HG02623 (cell line): ENCODE data around the gene ULK4.
"Not testable (repeated sequence)": the region's sequence is repeated elsewhere in the genome, so short reads cannot be mapped to it uniquely, and the experiment has no call there.

Source experiments
- ATAC-seq: cut with Tn5 transposase; IDR thresholded peaks from one replicate; pipeline ENCODE4 v1.9.1; 2021; ENCODE audit warnings: moderate library complexity; ENCODE audit not compliant: unreplicated experiment

The ULK4 gene

DNA sequence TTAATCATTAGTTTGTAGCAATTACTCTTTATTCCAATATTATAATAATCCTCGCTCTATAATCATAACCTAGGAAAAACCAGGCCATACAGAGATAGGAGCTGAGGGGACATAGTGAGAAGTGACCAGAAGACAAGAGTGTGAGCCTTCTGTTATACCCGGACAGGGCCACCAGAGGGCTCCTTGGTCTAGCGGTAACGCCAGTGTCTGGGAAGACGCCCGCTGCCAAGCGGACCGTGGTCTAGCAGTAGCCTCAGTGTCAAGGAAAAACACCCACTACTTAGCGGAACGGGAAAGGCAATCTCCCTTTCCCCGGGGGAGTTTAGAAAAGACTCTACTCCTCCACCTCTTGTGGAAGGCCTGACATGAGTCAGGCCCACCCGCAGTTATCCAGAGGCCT lies 266.1 kb downstream of the ULK4 start:
- ATAC-seq: not testable (repeated sequence)

GRCh38 chr3:41693799-41694198 lies 268.1 kb downstream of the ULK4 start:
- ATAC-seq: no peak

DNA sequence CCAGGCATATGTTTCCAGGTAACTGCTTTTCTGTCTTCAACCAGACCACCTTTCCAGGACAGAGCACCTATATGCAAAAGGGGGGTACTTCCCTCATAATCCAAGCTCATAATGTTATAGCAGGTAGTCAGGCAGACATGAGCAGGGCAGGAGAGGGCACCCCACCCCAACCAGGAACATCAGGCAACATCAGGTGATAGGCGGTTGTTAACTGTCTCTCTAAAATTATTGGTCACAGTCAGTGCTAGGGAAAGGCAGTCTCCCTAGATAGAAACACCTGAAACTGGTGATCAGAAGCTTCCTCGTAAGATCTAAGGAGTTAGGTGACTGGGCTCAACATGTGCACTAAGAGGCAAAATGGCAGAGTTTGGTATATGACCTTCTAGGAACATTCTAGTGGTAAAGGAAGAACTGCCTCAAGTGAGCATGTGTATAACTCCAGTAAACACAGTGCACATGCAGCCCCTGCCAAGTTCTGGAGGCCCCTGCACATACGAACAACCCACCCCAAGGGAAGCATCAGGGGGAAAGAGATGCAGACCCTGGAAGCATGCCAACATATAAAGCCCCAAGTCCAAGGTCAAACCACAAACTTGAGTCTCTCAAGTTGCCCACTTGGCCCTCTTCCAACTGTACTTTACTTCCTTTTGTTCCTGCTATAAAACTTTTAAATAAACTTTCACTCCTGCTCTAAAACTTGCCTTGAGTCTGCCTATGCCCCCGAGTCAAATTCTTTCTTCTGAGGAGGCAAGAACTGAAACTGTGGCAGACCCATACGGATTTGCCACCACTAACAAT lies 270.9 kb downstream of the ULK4 start:
- no peak for ATAC-seq

GRCh38 chr3:41688595-41689380 lies 273.1 kb downstream of the ULK4 start:
- ATAC-seq: no peak

GRCh38 chr3:41684797-41685735 lies 276.8 kb downstream of the ULK4 start:
- ATAC-seq: no peak

GRCh38 chr3:41683666-41684350 lies 278.1 kb downstream of the ULK4 start:
- ATAC-seq: no peak

DNA sequence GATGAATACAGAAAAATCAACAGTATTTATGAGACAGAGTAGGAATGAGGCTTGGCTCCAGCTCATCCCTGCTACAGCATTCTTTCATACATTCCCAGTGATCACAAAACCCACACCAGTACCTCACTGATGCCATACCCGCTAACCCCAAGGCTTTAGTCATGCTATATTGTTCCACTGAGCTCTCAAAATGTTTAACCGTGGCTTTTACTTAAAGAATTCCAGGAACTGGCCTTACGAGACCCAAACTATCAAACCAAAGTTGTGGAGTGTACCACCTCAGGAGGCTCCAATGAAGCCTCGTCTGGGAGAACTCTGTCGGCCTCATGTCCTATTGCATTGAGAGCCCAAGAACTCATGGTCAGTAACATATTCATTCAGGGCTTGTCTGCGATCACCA lies 278.9 kb downstream of the ULK4 start:
- no peak for ATAC-seq

GRCh38 chr3:41682382-41682781 lies 279.5 kb downstream of the ULK4 start:
- ATAC-seq: no peak

DNA sequence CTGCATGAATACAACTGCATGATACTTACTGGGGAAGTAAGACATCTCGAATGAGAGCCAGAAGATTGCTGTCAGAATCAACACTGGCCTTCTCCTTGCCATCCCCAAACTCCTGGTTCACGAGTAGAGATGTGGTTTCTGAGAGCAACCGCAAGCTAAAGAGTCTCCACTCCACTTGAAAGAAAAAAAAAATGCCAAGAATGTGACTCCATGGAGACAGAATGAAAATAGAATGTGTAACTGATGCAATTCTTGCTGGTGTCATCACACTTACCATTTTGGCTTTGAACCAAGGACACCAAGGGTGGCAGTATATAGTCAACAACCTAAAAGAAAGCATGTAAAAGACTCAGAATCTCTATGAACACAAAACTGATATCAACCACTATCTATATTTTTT lies 280.4 kb downstream of the ULK4 start:
- ATAC-seq: no peak

DNA sequence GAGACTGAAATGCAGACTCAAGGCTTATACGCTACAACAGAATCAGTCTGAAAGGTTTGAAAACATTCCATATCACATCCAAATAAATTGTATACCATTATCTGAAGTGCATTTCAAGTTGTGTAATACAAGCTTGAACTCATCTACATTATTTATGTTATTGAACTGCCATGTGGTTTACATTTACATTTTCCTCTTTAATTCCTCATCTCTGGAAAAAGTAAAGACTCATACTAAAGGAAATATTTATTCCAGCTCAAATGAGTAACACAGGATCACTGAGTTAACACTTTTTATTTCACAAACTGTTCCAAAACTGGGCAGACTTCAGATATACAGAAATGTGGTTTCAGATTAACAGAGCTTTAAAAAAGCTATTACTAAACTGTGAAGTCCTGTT lies 282.5 kb downstream of the ULK4 start:
- ATAC-seq: no peak

- ATAC-seq: not testable (repeated sequence)
Observed at GRCh38 chr3:41675102-41675501, 286.8 kb downstream of the ULK4 start.

GRCh38 chr3:41674449-41674848 lies 287.5 kb downstream of the ULK4 start:
- ATAC-seq: no peak

GRCh38 chr3:41673650-41674049 lies 288.3 kb downstream of the ULK4 start:
- no peak for ATAC-seq

DNA sequence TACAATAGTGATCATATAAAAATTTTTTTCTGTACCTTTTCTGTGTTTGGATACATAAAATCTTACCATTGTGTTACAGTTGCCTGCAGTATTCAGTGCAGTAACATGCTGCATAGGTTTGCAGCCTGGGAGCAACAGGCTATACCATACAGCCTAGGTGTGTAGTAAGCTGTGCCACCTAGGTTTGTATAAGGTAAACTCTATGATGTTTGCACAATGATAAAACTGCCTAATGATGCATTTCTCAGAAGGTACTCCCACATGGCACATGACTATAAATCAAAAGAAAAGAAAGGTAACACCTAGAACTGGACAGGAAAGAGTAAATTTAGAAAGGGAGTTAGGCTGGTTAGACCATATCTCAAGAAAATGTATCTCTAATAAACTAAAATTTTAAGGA lies 293.5 kb downstream of the ULK4 start:
- no peak for ATAC-seq

DNA sequence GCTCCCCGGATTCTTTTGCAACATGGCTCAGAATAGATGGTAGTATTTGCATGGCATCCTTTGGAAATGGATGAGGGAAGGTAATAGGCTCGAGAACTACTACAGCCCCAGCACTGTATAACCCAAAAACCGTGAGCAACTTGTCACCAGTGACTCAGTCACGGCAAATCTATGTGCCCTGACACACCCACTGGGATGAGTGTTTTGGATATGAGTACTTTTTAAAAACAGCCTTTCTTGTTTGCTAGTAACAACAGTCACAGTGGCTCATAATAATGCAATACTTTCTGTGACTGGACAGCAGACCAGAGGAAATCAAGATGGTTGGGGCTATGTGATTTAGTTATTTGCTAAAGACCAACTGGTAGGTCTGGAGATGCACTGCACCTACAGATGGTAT lies 299.6 kb downstream of the ULK4 start:
- ATAC-seq: no peak

- no peak for ATAC-seq
Observed at GRCh38 chr3:41661796-41662195, 300.1 kb downstream of the ULK4 start.

DNA sequence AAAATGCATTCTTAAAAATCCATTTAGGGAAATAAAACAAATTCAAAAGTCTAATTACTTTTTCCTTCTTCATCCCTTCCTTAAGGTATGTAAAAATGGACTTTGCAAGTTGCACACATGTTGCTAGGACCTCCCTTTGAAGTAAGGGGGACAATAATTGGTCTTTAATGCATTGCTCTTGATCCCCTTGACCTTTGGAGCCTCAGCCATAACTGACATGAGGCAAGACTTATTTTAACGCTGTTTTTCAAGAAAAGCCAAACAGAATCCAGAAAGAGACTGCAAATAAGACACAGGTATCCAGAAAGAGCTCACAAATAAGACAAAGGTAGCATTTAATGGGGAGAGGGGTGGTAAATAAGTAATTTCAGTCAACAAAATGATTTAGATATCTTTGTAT lies 301.4 kb downstream of the ULK4 start:
- no peak for ATAC-seq

DNA sequence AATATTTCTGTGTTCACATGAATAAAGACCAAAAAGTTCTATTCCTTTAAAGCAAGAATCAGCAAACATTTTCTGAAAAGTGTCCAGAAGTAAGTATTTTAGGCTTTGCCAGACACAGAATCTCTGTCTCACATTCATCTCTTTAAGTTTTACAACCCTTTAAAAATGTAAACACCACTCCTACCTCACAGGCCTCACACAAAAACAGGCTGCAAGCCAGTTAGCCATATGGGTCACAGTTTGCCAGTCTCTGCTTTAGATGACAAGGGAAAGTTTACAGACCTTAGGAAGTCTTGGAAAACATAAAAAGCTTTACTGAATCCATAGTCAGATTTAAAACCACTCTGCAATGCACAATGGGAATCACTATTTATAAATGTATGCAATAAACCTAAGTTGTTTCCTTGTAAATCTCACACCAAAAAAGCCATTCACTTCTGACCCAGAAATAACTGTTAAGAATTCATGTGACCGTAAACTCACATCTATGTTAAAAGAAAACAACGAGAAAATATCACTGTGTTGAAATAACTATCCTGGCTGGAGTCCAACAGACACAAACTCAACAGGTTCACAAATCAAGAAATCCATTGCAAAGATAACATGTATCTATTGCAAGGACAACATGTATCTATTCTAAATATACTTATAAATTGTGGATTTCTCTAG lies 308.2 kb downstream of the ULK4 start:
- ATAC-seq: no peak

GRCh38 chr3:41652931-41653330 lies 309.0 kb downstream of the ULK4 start:
- no peak for ATAC-seq

GRCh38 chr3:41652506-41652905 lies 309.4 kb downstream of the ULK4 start:
- no peak for ATAC-seq
